ENCODE measurements around the gene GPR150. TPM values are rescaled to one million over a fixed set of nuclear protein-coding genes. Genes with fewer than 3 reads are reported as not detected.
A peak's percentile ranks its signal among the peaks of the same experiment; 100 is the strongest.

GPR150 gene
- total RNA-seq, 2 experiments from 2014 or later: 0.34 to 0.52 TPM

GRCh38 chr5:95655575-95655974 is 35.7 kb downstream of the GPR150 start:
- no peaks in the 10 kb centered on the region for H3K27me3 Mint-ChIP-seq
- no peak overlapping the region for H3K4me3 Mint-ChIP-seq
- H3K36me3 Mint-ChIP-seq: peaks cover 7% of the 10 kb centered on the region
- no peak for DNase-seq
- no peak overlapping the region for H3K27ac Mint-ChIP-seq
- no peaks in the 10 kb centered on the region for H3K4me1 Mint-ChIP-seq
- H3K9me3 Mint-ChIP-seq: no peaks in the 10 kb centered on the region

GRCh38 chr5:95660060-95660459 is 40.2 kb downstream of the GPR150 start:
- no peak overlapping the region for H3K4me3 Mint-ChIP-seq

GRCh38 chr5:95662946-95663345 is 43.1 kb downstream of the GPR150 start:
- Mint-ChIP-seq H3K9me3 (no peaks in the 10 kb centered on the region), H3K4me1 (no peaks in the 10 kb centered on the region), H3K36me3 (no peaks in the 10 kb centered on the region), H3K27me3 (no peaks in the 10 kb centered on the region), H3K27ac (no peak overlapping the region), H3K4me3 (no peak overlapping the region)
- DNase-seq: no peak

More at GRCh38 chr5:95660060-95660459, 40.2 kb downstream of the GPR150 start:
- Mint-ChIP-seq H3K36me3 (no peaks in the 10 kb centered on the region), H3K27ac (no peak overlapping the region), H3K4me1 (no peaks in the 10 kb centered on the region), H3K27me3 (no peaks in the 10 kb centered on the region), H3K9me3 (no peaks in the 10 kb centered on the region)
- DNase-seq: no peak

GRCh38 chr5:95664204-95664786 is 44.4 kb downstream of the GPR150 start:
- Mint-ChIP-seq H3K27me3 (no peaks in the 10 kb centered on the region), H3K4me1 (no peaks in the 10 kb centered on the region), H3K4me3 (no peak overlapping the region), H3K9me3 (no peaks in the 10 kb centered on the region), H3K36me3 (no peaks in the 10 kb centered on the region), H3K27ac (no peak overlapping the region)
- DNase-seq: peak; percentile 4

- Mint-ChIP-seq H3K4me3 (no peak overlapping the region), H3K27ac (no peak overlapping the region), H3K36me3 (peaks cover 2% of the 10 kb centered on the region), H3K4me1 (no peaks in the 10 kb centered on the region), H3K27me3 (no peaks in the 10 kb centered on the region), H3K9me3 (no peaks in the 10 kb centered on the region)
- DNase-seq: no peak
Observed at GRCh38 chr5:95667061-95667618, 47.3 kb downstream of the GPR150 start.

GRCh38 chr5:95667678-95668077 is 47.8 kb downstream of the GPR150 start:
- no peak overlapping the region for H3K4me3 Mint-ChIP-seq
- H3K27me3 Mint-ChIP-seq: no peaks in the 10 kb centered on the region
- no peak for DNase-seq
- no peak overlapping the region for H3K27ac Mint-ChIP-seq
- no peaks in the 10 kb centered on the region for H3K4me1 Mint-ChIP-seq
- peaks cover 2% of the 10 kb centered on the region for H3K36me3 Mint-ChIP-seq
- H3K9me3 Mint-ChIP-seq: no peaks in the 10 kb centered on the region

GRCh38 chr5:95668216-95668615 is 48.3 kb downstream of the GPR150 start:
- Mint-ChIP-seq H3K4me1 (no peaks in the 10 kb centered on the region), H3K4me3 (no peak overlapping the region), H3K36me3 (peaks cover 2% of the 10 kb centered on the region), H3K27ac (no peak overlapping the region), H3K27me3 (no peaks in the 10 kb centered on the region), H3K9me3 (no peaks in the 10 kb centered on the region)
- DNase-seq: no peak

GRCh38 chr5:95668728-95669127 is 48.8 kb downstream of the GPR150 start:
- no peak overlapping the region for H3K4me3 Mint-ChIP-seq
- H3K4me1 Mint-ChIP-seq: no peaks in the 10 kb centered on the region
- no peaks in the 10 kb centered on the region for H3K9me3 Mint-ChIP-seq
- no peak for DNase-seq
- peaks cover 2% of the 10 kb centered on the region for H3K36me3 Mint-ChIP-seq
- no peak overlapping the region for H3K27ac Mint-ChIP-seq
- no peaks in the 10 kb centered on the region for H3K27me3 Mint-ChIP-seq

GRCh38 chr5:95669540-95669939 is 49.7 kb downstream of the GPR150 start:
- H3K4me1 Mint-ChIP-seq: no peaks in the 10 kb centered on the region
- no peak overlapping the region for H3K4me3 Mint-ChIP-seq
- no peak overlapping the region for H3K27ac Mint-ChIP-seq
- no peaks in the 10 kb centered on the region for H3K9me3 Mint-ChIP-seq
- H3K36me3 Mint-ChIP-seq: peaks cover 2% of the 10 kb centered on the region
- no peaks in the 10 kb centered on the region for H3K27me3 Mint-ChIP-seq
- no peak for DNase-seq

GRCh38 chr5:95669985-95670384 is 50.1 kb downstream of the GPR150 start:
- H3K4me3 Mint-ChIP-seq: no peak overlapping the region
- no peak for DNase-seq
- H3K4me1 Mint-ChIP-seq: no peaks in the 10 kb centered on the region
- H3K9me3 Mint-ChIP-seq: no peaks in the 10 kb centered on the region
- no peak overlapping the region for H3K27ac Mint-ChIP-seq
- H3K27me3 Mint-ChIP-seq: no peaks in the 10 kb centered on the region
- peaks cover 2% of the 10 kb centered on the region for H3K36me3 Mint-ChIP-seq

GRCh38 chr5:95670568-95670967 is 50.7 kb downstream of the GPR150 start:
- Mint-ChIP-seq H3K27me3 (no peaks in the 10 kb centered on the region), H3K9me3 (no peaks in the 10 kb centered on the region), H3K36me3 (peaks cover 2% of the 10 kb centered on the region), H3K27ac (no peak overlapping the region), H3K4me3 (no peak overlapping the region), H3K4me1 (no peaks in the 10 kb centered on the region)
- DNase-seq: no peak

Other genes starting within 250 kb of the GPR150 start
- gene FAM81B, start 228.7 kb upstream of the GPR150 start, total RNA-seq: not detected
- 10 to 100 TPM; 66.5 to 68.7 TPM for gene SKIC3, start 65.1 kb upstream of the GPR150 start, total RNA-seq
- gene ARSK, start 65.0 kb upstream of the GPR150 start, total RNA-seq: 1 to 10 TPM; 4.1 to 5.2 TPM
- gene RFESD, start 26.7 kb downstream of the GPR150 start, total RNA-seq: 1 to 10 TPM; 6.1 to 6.2 TPM
- gene SPATA9, start 62.9 kb downstream of the GPR150 start, total RNA-seq: not detected
- gene RHOBTB3, start 111.2 kb downstream of the GPR150 start, total RNA-seq: under 1 TPM; 0.52 to 0.78 TPM
- 10 to 100 TPM; 26.4 to 29.5 TPM for gene GLRX, start 202.6 kb downstream of the GPR150 start, total RNA-seq